Measurements from ENCODE around the gene P2RX5. TPM values are rescaled to one million over a fixed set of nuclear protein-coding genes. Genes with fewer than 3 reads are reported as not detected.

P2RX5 gene, protein sequence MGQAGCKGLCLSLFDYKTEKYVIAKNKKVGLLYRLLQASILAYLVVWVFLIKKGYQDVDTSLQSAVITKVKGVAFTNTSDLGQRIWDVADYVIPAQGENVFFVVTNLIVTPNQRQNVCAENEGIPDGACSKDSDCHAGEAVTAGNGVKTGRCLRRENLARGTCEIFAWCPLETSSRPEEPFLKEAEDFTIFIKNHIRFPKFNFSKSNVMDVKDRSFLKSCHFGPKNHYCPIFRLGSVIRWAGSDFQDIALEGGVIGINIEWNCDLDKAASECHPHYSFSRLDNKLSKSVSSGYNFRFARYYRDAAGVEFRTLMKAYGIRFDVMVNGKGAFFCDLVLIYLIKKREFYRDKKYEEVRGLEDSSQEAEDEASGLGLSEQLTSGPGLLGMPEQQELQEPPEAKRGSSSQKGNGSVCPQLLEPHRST
- total RNA-seq = 10 to 100 TPM; 35.7 to 39.5 TPM

DNA sequence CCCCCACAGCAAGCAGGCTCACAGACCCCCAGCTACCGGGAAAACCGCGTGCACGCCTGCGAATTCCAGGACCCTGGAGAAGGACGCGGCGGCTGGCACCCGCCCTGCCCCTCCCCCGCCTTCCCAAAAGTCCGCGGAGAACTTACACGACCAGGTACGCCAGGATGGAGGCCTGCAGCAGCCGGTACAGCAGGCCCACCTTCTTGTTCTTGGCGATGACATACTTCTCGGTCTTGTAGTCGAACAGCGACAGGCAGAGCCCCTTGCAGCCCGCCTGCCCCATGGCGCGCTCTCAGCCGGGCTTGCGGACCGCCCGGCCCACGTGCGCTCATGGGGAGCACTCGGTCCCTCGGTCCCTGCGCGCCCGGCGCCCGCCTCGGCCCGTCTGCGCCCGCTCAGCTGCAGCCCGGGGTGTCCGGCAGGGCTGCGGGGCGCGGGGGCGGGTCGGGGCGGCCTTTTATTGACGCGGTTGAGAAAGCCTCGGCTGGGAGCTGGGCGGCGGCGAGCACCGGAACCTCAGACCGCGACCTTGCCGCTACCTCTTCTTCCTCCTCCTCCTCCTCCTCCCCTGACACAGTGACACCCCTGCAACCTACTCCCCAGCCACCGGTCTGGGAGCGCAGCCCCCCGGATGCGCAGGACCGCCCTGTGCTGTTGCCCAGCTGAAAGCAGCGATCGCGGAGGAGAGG lies at the start of gene P2RX5:
TSS of gene P2RX5 (minus strand) at position 433 of the 689 bp plus-strand sequence. CDS start at position 283, 150 bp downstream.
- H3K4me3 Mint-ChIP-seq = peak within 1 kb of the TSS; percentile 87
- peak within 1 kb of the TSS; percentile 93 for H3K27ac Mint-ChIP-seq
- ChIA-PET POLR2A (interaction anchor here (0.6 to 7.6 kb wide), 11 partner anchors 14 to 670 kb away, joined by 3 to 75 read pairs (median 3); partner anchors contain the start of genes EMC6 and TAX1BP3), CTCF (interaction anchor here (0.7 to 3.8 kb wide), 12 partner anchors 13 to 150 kb away, joined by 3 to 22 read pairs (median 4); partner anchors contain the start of genes HASPIN and NCBP3)
- peaks cover 22% of the 10 kb centered on the region for H3K4me1 Mint-ChIP-seq (ENCODE audit: low read depth)
- DNase-seq (peak; percentile 60), ATAC-seq (peak; percentile 60)
- H3K36me3 Mint-ChIP-seq (ENCODE audit: low read depth) = peaks cover 4% of the 10 kb centered on the region
- peaks cover 5% of the 10 kb centered on the region for H3K9me3 Mint-ChIP-seq
- TF ChIP-seq, protein P1, sequence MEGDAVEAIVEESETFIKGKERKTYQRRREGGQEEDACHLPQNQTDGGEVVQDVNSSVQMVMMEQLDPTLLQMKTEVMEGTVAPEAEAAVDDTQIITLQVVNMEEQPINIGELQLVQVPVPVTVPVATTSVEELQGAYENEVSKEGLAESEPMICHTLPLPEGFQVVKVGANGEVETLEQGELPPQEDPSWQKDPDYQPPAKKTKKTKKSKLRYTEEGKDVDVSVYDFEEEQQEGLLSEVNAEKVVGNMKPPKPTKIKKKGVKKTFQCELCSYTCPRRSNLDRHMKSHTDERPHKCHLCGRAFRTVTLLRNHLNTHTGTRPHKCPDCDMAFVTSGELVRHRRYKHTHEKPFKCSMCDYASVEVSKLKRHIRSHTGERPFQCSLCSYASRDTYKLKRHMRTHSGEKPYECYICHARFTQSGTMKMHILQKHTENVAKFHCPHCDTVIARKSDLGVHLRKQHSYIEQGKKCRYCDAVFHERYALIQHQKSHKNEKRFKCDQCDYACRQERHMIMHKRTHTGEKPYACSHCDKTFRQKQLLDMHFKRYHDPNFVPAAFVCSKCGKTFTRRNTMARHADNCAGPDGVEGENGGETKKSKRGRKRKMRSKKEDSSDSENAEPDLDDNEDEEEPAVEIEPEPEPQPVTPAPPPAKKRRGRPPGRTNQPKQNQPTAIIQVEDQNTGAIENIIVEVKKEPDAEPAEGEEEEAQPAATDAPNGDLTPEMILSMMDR (IDR thresholded peaks at IDR 0.05) = no peak
- H3K27me3 Mint-ChIP-seq = no peaks in the 10 kb centered on the region
- intact Hi-C loops (cut with micrococcal nuclease) = no loop called here

DNA sequence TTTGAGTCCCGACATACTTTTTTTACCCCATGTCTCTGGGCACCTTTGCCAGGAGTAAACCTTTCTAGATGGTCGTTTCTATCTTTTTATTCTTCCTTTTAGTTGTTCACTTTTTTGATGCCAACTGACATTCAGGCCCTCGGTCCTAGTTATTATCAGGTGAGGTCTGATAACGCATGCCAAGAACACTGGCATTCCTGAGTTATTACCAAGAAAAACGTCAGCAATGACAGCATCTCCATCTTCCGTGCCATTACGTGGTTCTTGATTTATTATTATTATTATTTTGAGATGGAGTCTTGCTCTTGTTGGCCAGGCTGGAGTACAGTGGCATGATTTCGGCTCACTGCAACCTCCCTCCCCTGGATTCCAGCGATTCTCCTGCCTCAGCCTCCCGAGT lies 49.1 kb upstream of the P2RX5 start:
- CTCF ChIA-PET = interaction anchor here (1.0 kb wide), 1 partner anchor 8 kb away, joined by 3 read pairs; no protein-coding TSS in a partner anchor
- Mint-ChIP-seq H3K36me3 (ENCODE audit: low read depth) (peaks cover 1% of the 10 kb centered on the region), H3K27ac (no peak overlapping the region), H3K9me3 (no peaks in the 10 kb centered on the region), H3K27me3 (no peaks in the 10 kb centered on the region), H3K4me3 (no peak overlapping the region), H3K4me1 (ENCODE audit: low read depth) (peaks cover 24% of the 10 kb centered on the region)
- POLR2A ChIA-PET = interaction anchor here (1.0 kb wide), 1 partner anchor 26 kb away, joined by 3 read pairs; no protein-coding TSS in a partner anchor
- ATAC-seq = no peak
- no peak for DNase-seq
- TF ChIP-seq, protein P1 (IDR thresholded peaks at IDR 0.05) = no peak
- intact Hi-C loops (cut with micrococcal nuclease) = no loop called here

DNA sequence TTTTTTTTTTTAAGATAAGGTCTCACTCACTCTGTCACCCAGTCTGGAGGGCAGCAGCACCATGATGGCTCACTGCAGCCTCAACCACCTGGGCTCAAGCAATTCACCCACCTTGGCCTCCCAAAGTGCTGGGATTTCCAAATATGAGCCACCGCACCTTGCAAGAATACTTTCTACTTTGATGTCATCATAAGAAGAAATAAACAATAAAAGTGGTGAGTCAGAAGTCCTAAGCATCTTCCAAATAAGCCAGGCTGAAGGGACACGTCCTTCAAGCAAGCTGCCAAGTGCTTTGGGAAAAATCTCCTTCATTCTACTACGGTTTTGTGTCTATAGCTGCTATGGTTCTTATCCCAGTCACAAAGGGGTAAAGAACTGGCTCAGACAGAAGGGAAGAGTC lies 48.1 kb upstream of the P2RX5 start:
- ATAC-seq (no peak), DNase-seq (no peak)
- Mint-ChIP-seq H3K27me3 (no peaks in the 10 kb centered on the region), H3K27ac (no peak overlapping the region), H3K9me3 (no peaks in the 10 kb centered on the region), H3K4me1 (ENCODE audit: low read depth) (peaks cover 29% of the 10 kb centered on the region), H3K36me3 (ENCODE audit: low read depth) (peaks cover 1% of the 10 kb centered on the region), H3K4me3 (no peak overlapping the region)
- TF ChIP-seq, protein P1 (IDR thresholded peaks at IDR 0.05) = no peak
- POLR2A ChIA-PET = no interaction called here
- CTCF ChIA-PET = interaction anchor here (1.0 kb wide), 1 partner anchor 101 kb away, joined by 3 read pairs; no protein-coding TSS in a partner anchor
- intact Hi-C loops (cut with micrococcal nuclease) = no loop called here

DNA sequence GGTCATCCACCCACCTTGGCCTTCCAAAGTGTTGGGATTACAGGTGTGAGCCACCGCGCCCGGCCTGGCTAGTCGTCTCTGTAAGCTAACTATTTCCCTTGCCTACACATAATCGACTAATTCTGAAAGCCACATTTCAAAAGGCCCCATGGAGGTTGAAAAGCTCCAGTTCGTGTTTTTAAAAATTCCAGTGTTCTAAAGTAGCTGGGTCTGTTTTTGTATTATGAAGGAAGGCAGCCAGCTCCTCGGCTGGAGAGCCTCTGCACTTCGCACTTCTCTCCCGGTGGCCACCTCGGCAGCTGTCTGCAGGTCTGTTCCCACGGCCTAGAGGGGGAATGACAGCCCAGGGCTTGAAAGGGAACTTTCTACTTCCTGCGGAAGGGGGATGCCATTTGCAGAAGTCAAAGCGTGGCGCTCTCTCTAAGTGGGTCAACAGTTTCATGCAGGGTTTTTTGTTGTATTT lies 44.7 kb upstream of the P2RX5 start:
- peak; percentile 29 for ATAC-seq
- POLR2A ChIA-PET = interaction anchor here (0.8 to 4.7 kb wide), 7 partner anchors 8 to 103 kb away, joined by 3 to 33 read pairs (median 4); partner anchors contain the start of gene HASPIN
- intact Hi-C loops (cut with micrococcal nuclease) = no loop called here
- Mint-ChIP-seq H3K36me3 (ENCODE audit: low read depth) (peaks cover 1% of the 10 kb centered on the region), H3K4me3 (peak overlapping the region; percentile 20), H3K4me1 (ENCODE audit: low read depth) (peaks cover 33% of the 10 kb centered on the region), H3K27ac (peak overlapping the region; percentile 82), H3K9me3 (no peaks in the 10 kb centered on the region), H3K27me3 (no peaks in the 10 kb centered on the region)
- CTCF ChIA-PET = interaction anchor here (0.6 to 9.6 kb wide), 13 partner anchors 9 to 159 kb away, joined by 3 to 367 read pairs (median 5); partner anchors contain the start of genes HASPIN, ITGAE and NCBP3
- DNase-seq = peak; percentile 66
- TF ChIP-seq, protein P1 (IDR thresholded peaks at IDR 0.05) = no peak

Data from activated CD8-positive, alpha-beta T cell treated with anti-CD3 and anti-CD28 coated beads for 36 hours (primary cell).